GM18951 (cell line): ENCODE results near the gene IRF2.

Source experiments
- POLR2A ChIP-seq: IDR thresholded peaks from 4 replicates; pipeline ENCODE4 v1.6.1; 2011; ENCODE audit warnings: mild to moderate bottlenecking; ENCODE audit not compliant: insufficient read length, insufficient read depth; ENCODE audit errors: extremely low read depth
- in situ Hi-C: fragments of 300-500 bp; cut with MboI; formaldehyde crosslinking; loops from one replicate; pipeline ENCODE4 v1.12.0; 2022; ENCODE audit warnings: low sequenced_read_pairs, mixed read lengths, inconsistent platforms; ENCODE audit not compliant: unreplicated experiment

Gene IRF2

GRCh38 chr4:184400891-184401290 is 73.5 kb downstream of the IRF2 start:
- in situ Hi-C loops, result no loop called here

GRCh38 chr4:184400375-184400870 is 73.9 kb downstream of the IRF2 start:
- TF ChIP-seq POLR2A, result no peak
- in situ Hi-C loops, result no loop called here

More at GRCh38 chr4:184400891-184401290, 73.5 kb downstream of the IRF2 start:
- no peak for TF ChIP-seq POLR2A

- TF ChIP-seq POLR2A, result no peak
These were observed 74.8 kb downstream of the IRF2 start for GRCh38 chr4:184399512-184399908.

DNA sequence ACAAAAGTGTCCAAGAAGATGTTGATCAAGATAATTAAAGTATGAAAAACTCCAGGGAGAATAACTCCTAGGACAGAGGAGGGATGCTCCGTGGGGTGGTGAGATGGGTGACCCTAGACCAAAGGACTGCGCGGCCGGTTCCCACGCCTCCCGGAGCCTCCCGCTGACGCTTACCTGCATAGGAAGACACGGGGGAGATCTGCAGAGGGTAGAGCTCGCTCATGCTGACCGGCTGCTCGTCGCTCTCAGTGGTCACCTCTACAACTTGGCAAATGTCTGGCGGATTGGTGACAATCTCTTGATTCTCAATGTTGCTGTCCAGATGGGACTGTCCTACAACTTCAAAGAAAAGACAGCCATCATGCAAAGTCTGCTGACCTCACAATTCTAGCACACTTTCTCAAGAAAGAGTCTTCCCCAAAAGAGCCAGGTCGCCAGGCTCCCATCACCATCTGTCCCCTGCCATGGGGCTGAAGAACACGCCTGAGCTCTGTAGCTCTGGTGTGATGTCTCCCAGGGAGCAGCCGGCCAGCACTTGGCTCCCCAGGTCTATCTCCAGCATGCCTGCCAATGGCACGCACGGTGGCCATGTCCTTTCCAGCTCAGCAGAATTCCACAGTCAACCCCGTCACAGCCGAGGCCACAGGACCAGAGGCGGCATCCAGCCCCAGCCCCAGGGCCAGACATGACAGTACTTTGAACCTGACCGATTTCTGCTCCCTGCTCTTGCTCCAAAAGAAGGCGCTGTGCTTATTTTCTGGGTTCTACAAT is 75.4 kb downstream of the IRF2 start:
- in situ Hi-C loops, result no loop called here
- TF ChIP-seq POLR2A, result no peak

More at GRCh38 chr4:184399512-184399908, 74.8 kb downstream of the IRF2 start:
- in situ Hi-C loops, result no loop called here

DNA sequence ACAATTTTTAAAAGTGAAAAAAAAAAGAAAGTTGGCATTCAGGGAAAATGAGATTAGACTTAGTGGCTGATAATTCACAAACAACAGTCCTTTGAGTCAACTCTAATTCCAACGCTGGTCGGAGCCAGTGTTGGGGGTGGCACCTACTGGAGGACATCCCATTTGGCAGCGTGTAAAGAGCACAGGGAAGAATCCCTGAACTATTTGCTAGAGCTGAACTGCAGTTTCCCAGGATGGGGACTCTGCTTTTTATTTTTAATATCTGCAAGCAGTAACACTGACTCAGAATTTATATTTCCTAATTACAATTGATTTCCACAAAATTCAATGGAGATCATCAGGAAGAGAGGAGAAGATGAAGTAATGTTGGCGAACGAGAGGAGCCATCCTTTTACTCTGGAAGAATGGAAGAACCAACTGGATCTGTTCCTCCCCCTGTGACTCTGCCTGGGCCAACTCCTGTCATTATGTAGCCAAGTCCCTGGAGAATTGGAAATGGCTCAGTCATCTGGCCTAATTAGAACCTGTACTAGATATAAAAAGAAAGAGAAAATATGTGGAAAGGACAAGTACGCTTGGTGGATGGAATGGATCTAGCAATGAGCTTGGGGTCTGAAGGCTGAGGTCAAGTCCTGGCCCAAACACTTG is 76.7 kb downstream of the IRF2 start:
- in situ Hi-C loops, result no loop called here
- no peak for TF ChIP-seq POLR2A

GRCh38 chr4:184396570-184397515 is 77.5 kb downstream of the IRF2 start:
- in situ Hi-C loops, result no loop called here
- no peak for TF ChIP-seq POLR2A

DNA sequence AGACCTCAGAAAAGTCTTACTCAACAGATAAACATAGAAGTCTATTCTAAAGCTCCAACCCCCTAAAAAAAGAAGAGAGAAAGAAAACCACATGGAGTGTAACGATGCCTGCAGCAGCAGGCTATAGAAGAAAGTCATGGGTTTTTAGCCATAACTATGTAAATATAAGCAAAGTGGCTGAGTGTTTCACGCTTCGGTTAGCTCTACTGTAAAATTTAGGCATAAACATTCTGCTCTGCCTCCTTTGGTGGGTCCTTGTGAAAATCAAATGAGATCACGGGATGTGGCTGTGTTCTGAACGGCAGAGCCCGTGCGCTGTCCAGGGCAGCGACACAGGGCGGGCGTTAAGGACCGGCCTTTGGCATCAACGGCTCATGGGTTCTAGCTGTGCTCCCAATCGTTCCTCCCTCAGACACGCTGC is 78.4 kb downstream of the IRF2 start:
- TF ChIP-seq POLR2A, result peak; percentile 41
- in situ Hi-C loops, result no loop called here

GRCh38 chr4:184395451-184395917 is 78.9 kb downstream of the IRF2 start:
- no peak for TF ChIP-seq POLR2A
- in situ Hi-C loops, result no loop called here

DNA sequence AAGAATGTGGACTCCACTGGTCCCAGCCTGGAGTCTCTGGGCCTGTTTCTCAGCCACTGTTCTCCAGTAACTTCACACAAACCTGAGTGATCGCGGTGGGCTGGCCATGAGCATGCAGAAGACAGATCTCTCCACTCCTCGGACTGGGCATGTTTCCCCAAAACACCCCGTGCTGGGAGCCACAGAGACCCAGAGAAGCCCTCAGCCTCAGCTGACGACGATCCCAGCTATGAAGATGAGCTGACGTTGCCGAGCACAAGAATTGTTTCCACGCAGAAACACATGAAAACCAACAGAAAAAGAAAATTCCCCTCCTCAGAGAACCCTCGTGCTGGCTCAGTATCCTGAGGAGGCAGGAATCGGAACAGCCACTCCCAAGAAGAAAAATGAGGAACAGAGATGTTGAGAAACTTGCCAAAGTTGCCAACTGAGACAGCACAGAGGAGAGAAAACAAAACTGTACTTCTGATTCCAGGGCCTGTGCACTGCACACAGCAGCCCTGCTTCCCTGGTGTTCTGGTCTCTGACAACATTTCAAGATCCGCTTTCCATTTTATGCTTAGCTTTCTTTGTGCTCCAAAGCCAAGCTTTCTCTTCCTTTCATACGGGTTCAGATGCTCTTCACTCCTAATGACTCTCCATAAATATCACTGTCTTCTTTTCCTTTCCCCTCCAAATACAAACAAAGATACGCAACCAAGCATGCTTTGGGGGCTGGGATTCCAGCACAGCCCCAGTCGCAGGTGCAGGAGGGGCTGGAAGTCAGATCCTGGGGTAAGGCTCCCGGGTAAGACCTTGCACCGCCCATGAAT is 81.4 kb downstream of the IRF2 start:
- in situ Hi-C loops, result no loop called here
- TF ChIP-seq POLR2A, result no peak

- in situ Hi-C loops, result no loop called here
- TF ChIP-seq POLR2A, result no peak
These were observed 82.0 kb downstream of the IRF2 start for GRCh38 chr4:184392316-184392715.

GRCh38 chr4:184389978-184390900 is 84.1 kb downstream of the IRF2 start:
- in situ Hi-C loops, result no loop called here
- no peak for TF ChIP-seq POLR2A

DNA sequence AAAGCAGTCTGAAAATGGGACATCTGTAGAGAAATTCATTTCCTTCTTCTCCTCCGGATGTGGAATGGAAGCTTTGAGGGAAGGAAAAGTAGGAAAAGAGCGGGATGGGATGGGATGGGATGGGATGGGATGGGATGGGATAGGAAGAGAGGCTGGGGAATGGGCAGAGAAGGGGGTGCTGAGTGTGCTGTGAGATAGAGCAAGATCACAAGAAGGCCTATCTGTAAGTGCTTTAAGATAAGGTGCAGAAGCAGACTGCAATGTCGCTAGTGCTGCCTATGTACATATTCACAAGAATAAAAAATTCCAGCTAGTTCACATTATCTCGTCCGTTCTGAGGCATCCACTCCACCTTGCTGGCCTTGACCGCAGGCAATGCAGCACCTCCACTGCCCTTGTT is 86.2 kb downstream of the IRF2 start:
- no peak for TF ChIP-seq POLR2A
- in situ Hi-C loops, result no loop called here
